Esophagus squamous epithelium (tissue), 4 donors: ENCODE results near the gene IQCF5.

Experiments
- POLR2A ChIP-seq, 4 donors: fragments of 450-650 bp; IDR thresholded peaks; one replicate each; pipeline ENCODE4 v1.6.1; 2017; ENCODE audit warnings: antibody characterized with exemption in 4 of 4, mild to moderate bottlenecking in 4 of 4, moderate library complexity in 3 of 4
- TF ChIP-seq, protein P1 (sequence below), 6 experiments: fragments of 450-650 bp in 4 of 6; fragments of 200-600 bp in 2 of 6; sonication (generic) in 2 of 6; IDR thresholded peaks; one replicate each; pipeline ENCODE4 v1.5.1; 2016 to 2019; ENCODE audit warnings: antibody characterized with exemption in 6 of 6, mild to moderate bottlenecking in 4 of 6, moderate library complexity in 4 of 6

DNA sequence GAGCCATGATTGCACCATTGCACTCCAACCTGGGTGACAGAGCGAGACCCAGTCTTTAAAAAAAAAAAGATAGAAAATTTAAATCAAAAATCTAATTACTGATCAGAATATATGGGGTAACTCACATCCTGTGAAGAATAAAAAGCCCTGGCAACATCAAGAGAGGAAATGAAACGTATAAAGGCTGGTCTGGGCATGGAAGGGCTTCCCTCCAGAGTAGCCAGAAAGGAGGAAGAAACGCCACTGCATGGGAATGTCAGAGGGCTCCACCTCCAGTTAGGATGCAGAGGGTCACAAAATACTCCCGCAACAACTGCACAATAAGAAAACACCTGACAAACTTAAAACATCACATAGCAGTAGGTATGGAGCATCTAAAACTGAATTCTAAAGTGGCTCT is 32.6 kb upstream of the IQCF5 start:
- TF ChIP-seq, protein P1, sequence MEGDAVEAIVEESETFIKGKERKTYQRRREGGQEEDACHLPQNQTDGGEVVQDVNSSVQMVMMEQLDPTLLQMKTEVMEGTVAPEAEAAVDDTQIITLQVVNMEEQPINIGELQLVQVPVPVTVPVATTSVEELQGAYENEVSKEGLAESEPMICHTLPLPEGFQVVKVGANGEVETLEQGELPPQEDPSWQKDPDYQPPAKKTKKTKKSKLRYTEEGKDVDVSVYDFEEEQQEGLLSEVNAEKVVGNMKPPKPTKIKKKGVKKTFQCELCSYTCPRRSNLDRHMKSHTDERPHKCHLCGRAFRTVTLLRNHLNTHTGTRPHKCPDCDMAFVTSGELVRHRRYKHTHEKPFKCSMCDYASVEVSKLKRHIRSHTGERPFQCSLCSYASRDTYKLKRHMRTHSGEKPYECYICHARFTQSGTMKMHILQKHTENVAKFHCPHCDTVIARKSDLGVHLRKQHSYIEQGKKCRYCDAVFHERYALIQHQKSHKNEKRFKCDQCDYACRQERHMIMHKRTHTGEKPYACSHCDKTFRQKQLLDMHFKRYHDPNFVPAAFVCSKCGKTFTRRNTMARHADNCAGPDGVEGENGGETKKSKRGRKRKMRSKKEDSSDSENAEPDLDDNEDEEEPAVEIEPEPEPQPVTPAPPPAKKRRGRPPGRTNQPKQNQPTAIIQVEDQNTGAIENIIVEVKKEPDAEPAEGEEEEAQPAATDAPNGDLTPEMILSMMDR (IDR thresholded peaks at IDR 0.05), result no peak
- no peak for TF ChIP-seq POLR2A (IDR thresholded peaks at IDR 0.05)
